Measurements from ENCODE around the gene SMTNL2.

The SMTNL2 gene

GRCh38 chr17:4557626-4558346 is 26.5 kb upstream of the SMTNL2 start:
- no peak for DNase-seq (ENCODE audit: extremely low read depth, low read depth)
- TF ChIP-seq CTCF (IDR thresholded peaks at IDR 0.05; ENCODE audit: low read depth, low read length), result no peak

DNA sequence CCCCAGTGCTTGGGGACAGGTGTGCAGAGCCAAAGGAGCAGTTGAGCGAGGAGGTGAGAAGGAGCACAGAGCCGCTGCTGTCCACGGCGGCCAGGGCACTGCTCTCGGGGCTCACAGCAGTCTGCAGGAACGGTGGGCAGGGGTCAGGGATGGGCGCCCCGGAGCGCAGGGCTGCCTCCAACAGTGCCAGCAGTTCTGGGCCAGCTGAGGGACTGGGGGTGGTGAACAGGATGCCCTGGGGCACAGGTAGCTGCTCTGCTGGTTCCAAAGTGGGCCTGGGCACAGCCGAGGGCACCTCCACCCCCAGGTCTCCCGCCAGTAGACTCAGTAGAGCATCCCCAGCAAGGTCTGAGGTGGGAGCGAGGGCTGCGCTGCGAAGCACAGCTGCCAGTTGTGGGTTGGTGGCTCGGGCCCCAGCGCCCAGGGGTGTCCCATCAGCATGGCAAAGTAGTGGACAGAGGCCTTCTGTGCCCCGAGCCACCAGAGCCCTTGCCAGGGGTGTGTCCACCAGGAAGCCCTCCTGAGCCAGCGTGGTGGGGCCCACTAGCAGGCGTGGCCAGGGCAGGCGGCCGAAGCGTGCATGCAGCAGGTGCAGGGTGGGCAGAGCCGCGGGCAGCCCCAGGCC is 25.9 kb upstream of the SMTNL2 start:
- no peak for DNase-seq (ENCODE audit: extremely low read depth, low read depth)
- TF ChIP-seq CTCF (IDR thresholded peaks at IDR 0.05; ENCODE audit: low read depth, low read length), result no peak

GRCh38 chr17:4559139-4559791 is 25.1 kb upstream of the SMTNL2 start:
- no peak for DNase-seq (ENCODE audit: extremely low read depth, low read depth)

GRCh38 chr17:4559966-4560365 is 24.4 kb upstream of the SMTNL2 start:
- DNase-seq (ENCODE audit: extremely low read depth, low read depth), result no peak
- TF ChIP-seq CTCF (IDR thresholded peaks at IDR 0.05; ENCODE audit: low read depth, low read length), result no peak

More at GRCh38 chr17:4559139-4559791, 25.1 kb upstream of the SMTNL2 start:
- TF ChIP-seq CTCF (IDR thresholded peaks at IDR 0.05; ENCODE audit: low read depth, low read length), result no peak

DNA sequence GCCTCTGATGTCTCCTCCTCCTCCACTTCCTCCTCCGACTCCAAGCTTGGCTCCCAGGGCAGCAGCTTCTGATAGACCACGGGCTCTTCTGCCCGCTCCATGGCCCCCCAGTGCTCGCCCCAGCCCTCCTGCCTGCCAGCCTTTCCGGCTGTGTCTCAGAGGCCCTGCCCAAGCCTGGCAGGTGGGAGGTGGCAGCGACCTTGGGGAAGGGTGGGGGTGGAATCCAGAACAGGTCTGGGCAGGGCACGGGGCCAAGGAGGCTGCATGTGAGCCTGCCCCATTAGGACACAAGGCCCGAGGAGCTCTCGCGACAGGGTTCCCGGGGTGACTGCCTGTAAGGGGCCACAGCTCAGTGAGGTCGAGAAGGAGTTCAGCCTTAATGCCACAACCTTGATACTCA is 23.9 kb upstream of the SMTNL2 start, which contains the start of gene GGT6:
Gene GGT6 (minus strand): TSS at position 157 of the 400 bp plus-strand sequence. CDS start 56 bp downstream, at position 101.
- DNase-seq (ENCODE audit: extremely low read depth, low read depth), result no peak
- no peak for TF ChIP-seq CTCF (IDR thresholded peaks at IDR 0.05; ENCODE audit: low read depth, low read length)

GRCh38 chr17:4560837-4561256 is 23.5 kb upstream of the SMTNL2 start:
- DNase-seq (ENCODE audit: extremely low read depth, low read depth), result no peak

More at GRCh38 chr17:4560837-4561256, 23.5 kb upstream of the SMTNL2 start:
- TF ChIP-seq CTCF (IDR thresholded peaks at IDR 0.05; ENCODE audit: low read depth, low read length), result no peak

Measured in AG09319 (cell line).